CD4-positive, alpha-beta memory T cell (primary cell): ENCODE data around the gene DHX35. TPM values are rescaled to one million over a fixed set of nuclear protein-coding genes. Genes with fewer than 3 reads are reported as not detected.

ENCODE experiments used
- CTCF ChIA-PET: fragments of 350-600 bp; sonication (Branson Sonifier 250); formaldehyde crosslinking; loops from one replicate; lab custom pipeline; 2021; ENCODE audit warnings: inconsistent platforms; ENCODE audit not compliant: partially characterized antibody; lab: Charles Lee
- POLR2A ChIA-PET: fragments of 350-600 bp; sonication (Branson Sonifier 250); formaldehyde crosslinking; loops from one replicate; lab custom pipeline; 2021; ENCODE audit not compliant: partially characterized antibody; lab: Charles Lee
- DNase-seq, 5 donors: peaks; one replicate each; pipeline versions ENCODE4 v3.0.0 to v3.0.0-alpha.2; 2020 to 2022; ENCODE audit warnings: mixed read lengths in 1 of 5
- H3K27ac ChIP-seq: one replicate; pipeline ENCODE4 v1.7.0; 2013; ENCODE audit warnings: low read depth, low read length
- H3K27me3 ChIP-seq: 2 replicates; pipeline ENCODE4 v1.7.0; 2013; ENCODE audit warnings: mild to moderate bottlenecking, low read length, moderate library complexity; ENCODE audit not compliant: insufficient read depth
- H3K36me3 ChIP-seq: 2 replicates; pipeline ENCODE4 v1.7.0; 2013; ENCODE audit warnings: mild to moderate bottlenecking, low read length, moderate library complexity; ENCODE audit not compliant: insufficient read depth
- H3K4me1 ChIP-seq: 2 replicates; pipeline ENCODE4 v1.7.0; 2013; ENCODE audit warnings: mild to moderate bottlenecking, low read length, moderate library complexity; ENCODE audit not compliant: insufficient read depth
- H3K4me3 ChIP-seq, 2 donors: one replicate each; pipeline ENCODE4 v1.7.0; 2013; ENCODE audit warnings: low read length in 2 of 2, mild to moderate bottlenecking in 1 of 2
- H3K9me3 ChIP-seq, 2 donors: one replicate each; pipeline ENCODE4 v1.7.0; 2013; ENCODE audit warnings: low read length in 2 of 2, control low read depth in 1 of 2; ENCODE audit not compliant: control insufficient read depth in 1 of 2
- H3K27ac Mint-ChIP-seq, 7 donors: one replicate each; pipeline ENCODE4 v1.8.0; 2020 to 2021; ENCODE audit warnings: mixed read lengths in 7 of 7, mild to moderate bottlenecking in 6 of 7, inconsistent platforms in 3 of 7, moderate library complexity in 3 of 7
- H3K27me3 Mint-ChIP-seq, 2 donors: one replicate each; pipeline ENCODE4 v1.8.0; 2020 to 2021; ENCODE audit warnings: mixed read lengths in 2 of 2
- H3K36me3 Mint-ChIP-seq, 2 donors: one replicate each; pipeline ENCODE4 v1.8.0; 2020 to 2021; ENCODE audit warnings: mixed read lengths in 2 of 2, inconsistent platforms in 1 of 2, mild to moderate bottlenecking in 1 of 2
- H3K4me1 Mint-ChIP-seq, 4 donors: one replicate each; pipeline ENCODE4 v1.8.0; 2020 to 2021; ENCODE audit warnings: mixed read lengths in 4 of 4, mild to moderate bottlenecking in 1 of 4
- H3K4me3 Mint-ChIP-seq, 8 donors: one replicate each; pipeline ENCODE4 v1.8.0; 2020 to 2021; ENCODE audit warnings: mixed read lengths in 8 of 8, mild to moderate bottlenecking in 7 of 8, moderate library complexity in 6 of 8, inconsistent platforms in 3 of 8
- H3K9me3 Mint-ChIP-seq, 8 donors: one replicate each; pipeline ENCODE4 v1.8.0; 2020 to 2021; ENCODE audit warnings: mixed read lengths in 8 of 8, mild to moderate bottlenecking in 5 of 8, inconsistent platforms in 3 of 8, moderate library complexity in 1 of 8
- intact Hi-C: fragments of 100-400 bp; cut with micrococcal nuclease; formaldehyde crosslinking; loops from one replicate; pipeline ENCODE4 v1.15.1; 2023
- polyA plus RNA-seq, 2 donors: library from polyadenylated mRNA; unstranded; fragments of 300-500 nt; fragmentation: Illumina TruSeq; gene quantifications; one replicate each; pipeline ENCODE4 v1.2.3, GENCODE V29; 2021
- total RNA-seq, 2 experiments: library from RNA; stranded (reverse); gene quantifications; one replicate each; pipeline ENCODE4 v1.2.3, GENCODE V29; 2021

DHX35 gene
- total and polyA plus RNA-seq, 4 experiments from 2014 or later: 2.7 to 11.8 (median 10.0) TPM

- Mint-ChIP-seq H3K9me3 (peaks cover 0 to 4% (median 3%) of the 10 kb centered on the region in 8 donors), H3K27ac (no peak overlapping the region), H3K4me1 (no peaks in the 10 kb centered on the region), H3K4me3 (no peak overlapping the region), H3K27me3 (peaks cover 18 to 20% of the 10 kb centered on the region in 2 donors), H3K36me3 (no peaks in the 10 kb centered on the region)
- ChIA-PET CTCF (interaction anchor here (1.7 to 5.3 kb wide), 2 partner anchors 14 to 17 kb away, joined by 11 to 26 read pairs; no protein-coding TSS in a partner anchor), POLR2A (no interaction called here)
- H3K27ac ChIP-seq: no peak overlapping the region
- no peak for DNase-seq
- H3K36me3 ChIP-seq: no peaks in the 10 kb centered on the region
- H3K4me1 ChIP-seq: no peaks in the 10 kb centered on the region
- H3K9me3 ChIP-seq: no peaks in the 10 kb centered on the region
- intact Hi-C loops: no loop called here
- H3K27me3 ChIP-seq: no peaks in the 10 kb centered on the region
- H3K4me3 ChIP-seq: no peak overlapping the region
These were observed 104.5 kb downstream of the DHX35 start for GRCh38 chr20:39066471-39067242.

- H3K36me3 Mint-ChIP-seq: no peaks in the 10 kb centered on the region
- no peaks in the 10 kb centered on the region for H3K4me1 Mint-ChIP-seq
- peaks cover 19 to 21% of the 10 kb centered on the region in 2 donors for H3K27me3 Mint-ChIP-seq
- Histone ChIP-seq H3K27ac (no peak overlapping the region), H3K27me3 (no peaks in the 10 kb centered on the region), H3K4me1 (no peaks in the 10 kb centered on the region), H3K4me3 (no peak overlapping the region), H3K9me3 (no peaks in the 10 kb centered on the region), H3K36me3 (no peaks in the 10 kb centered on the region)
- no peak for DNase-seq
- intact Hi-C loops: no loop called here
- POLR2A ChIA-PET: no interaction called here
- CTCF ChIA-PET: interaction anchor here (2.1 to 5.3 kb wide), 2 partner anchors 13 to 17 kb away, joined by 11 to 26 read pairs; no protein-coding TSS in a partner anchor
- H3K27ac Mint-ChIP-seq: no peak overlapping the region
- no peak overlapping the region for H3K4me3 Mint-ChIP-seq
- peaks cover 0 to 4% (median 3%) of the 10 kb centered on the region in 8 donors for H3K9me3 Mint-ChIP-seq
These were observed 105.5 kb downstream of the DHX35 start for GRCh38 chr20:39067526-39068216.

GRCh38 chr20:39069976-39070375, 107.8 kb downstream of the DHX35 start:
- DNase-seq: no peak
- Mint-ChIP-seq H3K36me3 (no peaks in the 10 kb centered on the region), H3K4me1 (no peaks in the 10 kb centered on the region), H3K4me3 (no peak overlapping the region), H3K27me3 (peaks cover 23 to 31% of the 10 kb centered on the region in 2 donors), H3K9me3 (peaks cover 0 to 4% (median 3%) of the 10 kb centered on the region in 8 donors), H3K27ac (no peak overlapping the region)
- ChIA-PET POLR2A (no interaction called here), CTCF (interaction anchor here (0.6 to 1.4 kb wide), 3 partner anchors 11 to 437 kb away, joined by 3 to 4 read pairs (median 3); no protein-coding TSS in a partner anchor)
- intact Hi-C loops: no loop called here
- H3K27ac ChIP-seq: no peak overlapping the region
- H3K27me3 ChIP-seq: no peaks in the 10 kb centered on the region
- H3K36me3 ChIP-seq: no peaks in the 10 kb centered on the region
- no peak overlapping the region for H3K4me3 ChIP-seq
- no peaks in the 10 kb centered on the region for H3K4me1 ChIP-seq
- no peaks in the 10 kb centered on the region for H3K9me3 ChIP-seq

- CTCF ChIA-PET: interaction anchor here (0.6 to 1.4 kb wide), 3 partner anchors 10 to 438 kb away, joined by 3 to 4 read pairs (median 3); no protein-coding TSS in a partner anchor
- Mint-ChIP-seq H3K27ac (no peak overlapping the region), H3K4me1 (no peaks in the 10 kb centered on the region), H3K36me3 (no peaks in the 10 kb centered on the region), H3K27me3 (peaks cover 23 to 31% of the 10 kb centered on the region in 2 donors), H3K4me3 (no peak overlapping the region), H3K9me3 (peaks cover 0 to 4% (median 3%) of the 10 kb centered on the region in 8 donors)
- DNase-seq: no peak
- Histone ChIP-seq H3K36me3 (no peaks in the 10 kb centered on the region), H3K4me1 (no peaks in the 10 kb centered on the region), H3K9me3 (no peaks in the 10 kb centered on the region), H3K27ac (no peak overlapping the region), H3K4me3 (no peak overlapping the region), H3K27me3 (no peaks in the 10 kb centered on the region)
- POLR2A ChIA-PET: no interaction called here
- intact Hi-C loops: no loop called here
These were observed 108.5 kb downstream of the DHX35 start for GRCh38 chr20:39070484-39071231.

- H3K36me3 ChIP-seq: no peaks in the 10 kb centered on the region
- Mint-ChIP-seq H3K4me1 (no peaks in the 10 kb centered on the region), H3K27ac (no peak overlapping the region), H3K36me3 (no peaks in the 10 kb centered on the region), H3K4me3 (no peak overlapping the region), H3K9me3 (peaks cover 0 to 4% (median 3%) of the 10 kb centered on the region in 8 donors), H3K27me3 (peaks cover 23 to 31% of the 10 kb centered on the region in 2 donors)
- no peaks in the 10 kb centered on the region for H3K27me3 ChIP-seq
- H3K9me3 ChIP-seq: no peaks in the 10 kb centered on the region
- no peaks in the 10 kb centered on the region for H3K4me1 ChIP-seq
- intact Hi-C loops: no loop called here
- CTCF ChIA-PET: interaction anchor here (0.8 to 12.8 kb wide), 2 partner anchors 9 to 24 kb away, joined by 3 to 348 read pairs; no protein-coding TSS in a partner anchor
- DNase-seq: no peak
- H3K4me3 ChIP-seq: no peak overlapping the region
- POLR2A ChIA-PET: no interaction called here
- no peak overlapping the region for H3K27ac ChIP-seq
These were observed 110.0 kb downstream of the DHX35 start for GRCh38 chr20:39072132-39072531.

GRCh38 chr20:39072653-39073052, 110.5 kb downstream of the DHX35 start:
- no peak for DNase-seq
- Histone ChIP-seq H3K9me3 (no peaks in the 10 kb centered on the region), H3K27ac (no peak overlapping the region), H3K36me3 (no peaks in the 10 kb centered on the region), H3K4me3 (no peak overlapping the region), H3K4me1 (no peaks in the 10 kb centered on the region), H3K27me3 (no peaks in the 10 kb centered on the region)
- Mint-ChIP-seq H3K27ac (no peak overlapping the region), H3K9me3 (peaks cover 0 to 4% (median 3%) of the 10 kb centered on the region in 8 donors), H3K36me3 (no peaks in the 10 kb centered on the region), H3K4me1 (no peaks in the 10 kb centered on the region), H3K27me3 (peaks cover 25 to 34% of the 10 kb centered on the region in 2 donors), H3K4me3 (no peak overlapping the region)
- intact Hi-C loops: no loop called here
- ChIA-PET CTCF (interaction anchor here (0.8 to 12.8 kb wide), 2 partner anchors 8 to 25 kb away, joined by 3 to 348 read pairs; no protein-coding TSS in a partner anchor), POLR2A (no interaction called here)
